DND-41 (cell line): ENCODE measurements around the gene LY6G6D.

Source experiments
- ATAC-seq: fragments of 200-7000 bp; cut with Tn5 transposase; 3 replicates; pipeline ENCODE4 v1.9.1; 2021; ENCODE audit warnings: low read depth; ENCODE audit not compliant: insufficient read depth
- DNase-seq: peaks from one replicate; pipeline ENCODE4 v3.0.0-alpha.2; 2020
- H2AFZ ChIP-seq: 2 replicates; pipeline ENCODE4 v1.6.0; 2012; ENCODE audit warnings: low read depth, low read length
- H3K27ac ChIP-seq: 2 replicates; pipeline ENCODE4 v1.5.1; 2012; ENCODE audit warnings: low read length, inconsistent platforms
- H3K27me3 ChIP-seq: fragments of 200-600 bp; sonication (generic); 2 replicates; pipeline ENCODE4 v1.6.0; 2012; ENCODE audit warnings: low read length, mild to moderate bottlenecking, inconsistent platforms; ENCODE audit not compliant: insufficient read depth, poor library complexity
- H3K36me3 ChIP-seq: 2 replicates; pipeline ENCODE4 v1.5.1; 2012; ENCODE audit warnings: low read length, inconsistent platforms; ENCODE audit not compliant: insufficient read depth
- H3K4me1 ChIP-seq: 2 replicates; pipeline ENCODE4 v1.5.1; 2012; ENCODE audit warnings: mild to moderate bottlenecking, low read length; ENCODE audit not compliant: insufficient read depth
- H3K4me2 ChIP-seq: 2 replicates; pipeline ENCODE4 v1.6.0; 2012; ENCODE audit warnings: mild to moderate bottlenecking, moderate library complexity, low read length, inconsistent platforms; ENCODE audit not compliant: insufficient read depth
- H3K4me3 ChIP-seq, 2 experiments: fragments of 200-600 bp in 1 of 2; shearing (Covaris generic) in 1 of 2; 2 replicates each; pipeline ENCODE4 v1.5.1; 2012 to 2016; ENCODE audit warnings: inconsistent platforms in 2 of 2, low read length in 2 of 2, mild to moderate bottlenecking in 2 of 2, low read depth in 1 of 2, moderate library complexity in 1 of 2
- H3K79me2 ChIP-seq: 2 replicates; pipeline ENCODE4 v1.6.0; 2012; ENCODE audit warnings: low read length, inconsistent platforms; ENCODE audit not compliant: insufficient read depth
- H3K9ac ChIP-seq: 2 replicates; pipeline ENCODE4 v1.6.0; 2012; ENCODE audit warnings: low read depth, mild to moderate bottlenecking, inconsistent platforms, low read length, moderate library complexity
- H3K9me3 ChIP-seq: 2 replicates; pipeline ENCODE4 v1.5.1; 2012; ENCODE audit warnings: low read length, moderate library complexity, mild to moderate bottlenecking, inconsistent platforms; ENCODE audit not compliant: insufficient read depth, severe bottlenecking
- H4K20me1 ChIP-seq: 2 replicates; pipeline ENCODE4 v1.6.0; 2012; ENCODE audit warnings: low read length; ENCODE audit not compliant: insufficient read depth
- CTCF ChIP-seq: IDR thresholded peaks from 2 replicates; pipeline ENCODE4 v1.5.1; 2012; ENCODE audit warnings: borderline replicate concordance, low read length, moderate library complexity, mild to moderate bottlenecking; ENCODE audit not compliant: poor library complexity, severe bottlenecking; ENCODE audit errors: extremely low read depth
- EZH2 ChIP-seq: IDR thresholded peaks from 3 replicates; pipeline ENCODE4 v1.6.1; 2012; ENCODE audit warnings: borderline replicate concordance, low read depth, mild to moderate bottlenecking, moderate library complexity, low read length, inconsistent platforms; ENCODE audit not compliant: severe bottlenecking

Gene LY6G6D

GRCh38 chr6:31669676-31670075 is 45.5 kb upstream of the LY6G6D start, which contains the start of gene LY6G5B:
Gene LY6G5B, plus strand, starts transcription at chr6:31669976. Its CDS starts 975 bp downstream, at chr6:31670951.
- H3K9ac ChIP-seq, result no peak within 1 kb of the TSS
- H3K4me3 ChIP-seq, result no peak within 1 kb of the TSS
- peaks cover 20% of the 10 kb centered on the region; the same call in 1 of the 2 replicates for H4K20me1 ChIP-seq
- ATAC-seq (no peak), DNase-seq (no peak)
- peaks cover 47% of the 10 kb centered on the region for H3K79me2 ChIP-seq
- TF ChIP-seq EZH2 (no peak), CTCF (no peak)
- H3K9me3 ChIP-seq, result no peaks in the 10 kb centered on the region
- H3K4me1 ChIP-seq, result peaks cover 27% of the 10 kb centered on the region
- H3K36me3 ChIP-seq, result peaks cover 65% of the 10 kb centered on the region
- H3K27me3 ChIP-seq, result no peaks in the 10 kb centered on the region
- H2AFZ ChIP-seq, result no peak within 1 kb of the TSS
- no peak within 1 kb of the TSS for H3K27ac ChIP-seq
- 0 out of 2 replicates have a peak within 1 kb of the TSS, but pooled peaks have one; percentile 0 for H3K4me2 ChIP-seq

GRCh38 chr6:31676322-31676903 is 38.7 kb upstream of the LY6G6D start:
- ATAC-seq, result no peak
- H3K4me1 ChIP-seq, result no peaks in the 10 kb centered on the region
- no peak overlapping the region for H3K4me2 ChIP-seq
- H4K20me1 ChIP-seq, result no peaks in the 10 kb centered on the region
- no peak overlapping the region for H2AFZ ChIP-seq
- H3K27ac ChIP-seq, result no peak overlapping the region
- no peaks in the 10 kb centered on the region for H3K27me3 ChIP-seq
- H3K9ac ChIP-seq, result no peak overlapping the region
- peaks cover 17% of the 10 kb centered on the region for H3K36me3 ChIP-seq
- TF ChIP-seq EZH2 (no peak), CTCF (no peak)
- H3K9me3 ChIP-seq, result no peaks in the 10 kb centered on the region
- no peaks in the 10 kb centered on the region for H3K79me2 ChIP-seq
- H3K4me3 ChIP-seq, result no peak overlapping the region
- no peak for DNase-seq

GRCh38 chr6:31676904-31677303 is 38.2 kb upstream of the LY6G6D start:
- no peak for DNase-seq

More at GRCh38 chr6:31676904-31677303, 38.2 kb upstream of the LY6G6D start:
- H3K27ac ChIP-seq, result no peak overlapping the region
- no peaks in the 10 kb centered on the region for H3K9me3 ChIP-seq
- H3K9ac ChIP-seq, result no peak overlapping the region
- no peak overlapping the region for H3K4me2 ChIP-seq
- no peaks in the 10 kb centered on the region for H3K27me3 ChIP-seq
- H3K36me3 ChIP-seq, result peaks cover 12% of the 10 kb centered on the region
- H4K20me1 ChIP-seq, result no peaks in the 10 kb centered on the region
- H3K79me2 ChIP-seq, result no peaks in the 10 kb centered on the region
- H2AFZ ChIP-seq, result no peak overlapping the region
- no peak for TF ChIP-seq CTCF
- no peak overlapping the region for H3K4me3 ChIP-seq
- no peaks in the 10 kb centered on the region for H3K4me1 ChIP-seq
- ATAC-seq, result no peak
